K562 (cell line): Measurements from ENCODE around the gene BOC. TPM values are rescaled to one million over a fixed set of nuclear protein-coding genes. Genes with fewer than 3 reads are reported as not detected.

Experiments
- ATAC-seq: fragments of 200-7000 bp; cut with Tn5 transposase; 3 replicates; pipeline ENCODE4 v1.9.1; 2020; ENCODE audit warnings: moderate library complexity
- BruUV-seq: library from RNA; stranded (reverse); fragments of 400-500 nt; replicated peaks from 2 replicates; lab custom pipeline; 2021; lab: Mats Ljungman, UMichigan
- CTCF ChIA-PET: fragments of 300-600 bp; formaldehyde crosslinking; extraction: SDS; loops from one replicate; lab custom pipeline; 2021; ENCODE audit warnings: low intra/inter-chr PET ratio; lab: Yijun Ruan, JAX
- POLR2A ChIA-PET: fragments of 300-600, 350-650 bp; sonication (Branson Sonifier 250); formaldehyde crosslinking; extraction: SDS; loops from one replicate; lab custom pipeline; 2021; ENCODE audit warnings: antibody characterized with exemption, inconsistent platforms; lab: Yijun Ruan, JAX
- DNase-seq, 4 experiments: peaks; one replicate each; pipeline versions ENCODE4 v3.0.0 to v3.0.0-alpha.2; 2011 to 2018; ENCODE audit warnings: low spot score in 3 of 4, mixed read lengths in 3 of 4; ENCODE audit errors: extremely low read depth in 1 of 4
- FAIRE-seq: peaks from 2 replicates; lab custom pipeline; 2011; peaks lifted over from hg19 to GRCh38; lab: Jason Lieb, UNC
- H2AFZ ChIP-seq: 2 replicates; pipeline ENCODE4 v1.6.0; 2011; ENCODE audit warnings: low read depth, low read length, control low read depth, inconsistent platforms
- H3K27ac ChIP-seq: fragments of 200-600 bp; 3 replicates; pipeline ENCODE4 v1.8.0; 2011; ENCODE audit warnings: low read depth, mild to moderate bottlenecking, control low read depth, inconsistent platforms, low read length, moderate library complexity, mixed read lengths; ENCODE audit errors: extremely low read depth
- H3K27me3 ChIP-seq, 2 experiments: fragments of 300-600 bp in 1 of 2; 2 replicates in 1 of 2; 3 replicates in 1 of 2; pipeline versions ENCODE4 v1.6.0 to v1.8.0; 2011; ENCODE audit warnings: inconsistent platforms in 2 of 2, low read length in 2 of 2, mild to moderate bottlenecking in 1 of 2, mixed read lengths in 1 of 2, moderate library complexity in 1 of 2; ENCODE audit not compliant: control insufficient read depth in 2 of 2, insufficient read depth in 2 of 2
- H3K36me3 ChIP-seq: fragments of 300-600 bp; 3 replicates; pipeline ENCODE4 v1.8.0; 2011; ENCODE audit warnings: mild to moderate bottlenecking, low read length, inconsistent platforms; ENCODE audit not compliant: control insufficient read depth, insufficient read depth
- H3K4me1 ChIP-seq, 2 experiments: fragments of 200-600 bp in 1 of 2; replicated peaks in 1 of 2; 2 replicates in 1 of 2; 3 replicates in 1 of 2; pipeline versions ENCODE4 v1.5.1 to v1.8.0; 2011; ENCODE audit warnings: inconsistent platforms in 2 of 2, low read length in 2 of 2, mild to moderate bottlenecking in 1 of 2, mixed read lengths in 1 of 2, moderate library complexity in 1 of 2; ENCODE audit not compliant: control insufficient read depth in 2 of 2, insufficient read depth in 2 of 2
- H3K4me2 ChIP-seq: 2 replicates; pipeline ENCODE4 v1.6.1; 2011; ENCODE audit warnings: low read length, control low read depth, inconsistent platforms, mixed read lengths; ENCODE audit not compliant: insufficient read depth
- H3K4me3 ChIP-seq: fragments of 200-600 bp; sonication (generic), shearing (Covaris generic); 2 replicates; pipeline ENCODE4 v1.5.1; 2016; ENCODE audit warnings: control low read depth, inconsistent platforms
- H3K79me2 ChIP-seq: fragments of 200-600 bp; 3 replicates; pipeline ENCODE4 v1.8.0; 2011; ENCODE audit warnings: low read length, inconsistent platforms; ENCODE audit not compliant: control insufficient read depth, insufficient read depth
- H3K9ac ChIP-seq, 2 experiments: 2 replicates each; pipeline versions ENCODE4 v1.6.0 to v1.6.1; 2011; ENCODE audit warnings: low read depth in 2 of 2, low read length in 2 of 2, control low read depth in 1 of 2, inconsistent platforms in 1 of 2, mild to moderate bottlenecking in 1 of 2, mixed read lengths in 1 of 2; ENCODE audit not compliant: insufficient read depth in 1 of 2
- H3K9me1 ChIP-seq: one replicate; pipeline ENCODE4 v1.6.0; 2011; ENCODE audit warnings: inconsistent platforms, mild to moderate bottlenecking, low read length, moderate library complexity; ENCODE audit not compliant: control insufficient read depth, insufficient read depth
- H3K9me3 ChIP-seq: replicated peaks from 2 replicates; pipeline ENCODE4 v1.5.1; 2011; ENCODE audit warnings: low read depth, low read length, inconsistent platforms; ENCODE audit not compliant: control insufficient read depth, insufficient read depth
- H4K20me1 ChIP-seq: replicated peaks from 2 replicates; pipeline ENCODE4 v1.6.1; 2011; ENCODE audit warnings: low read length, inconsistent platforms, mixed read lengths; ENCODE audit not compliant: control insufficient read depth, insufficient read depth
- ARHGAP35 ChIP-seq: fragments of 450-650 bp; IDR thresholded peaks from 2 replicates; pipeline ENCODE4 v1.6.1; 2018; ENCODE audit not compliant: partially characterized antibody
- CTCF ChIP-seq, 3 experiments: IDR thresholded peaks in 2 of 3; conservative IDR thresholded peaks in 1 of 3; 2 replicates each; pipeline ENCODE4 v1.5.1; 2011 to 2012; ENCODE audit warnings: low read length in 3 of 3, mild to moderate bottlenecking in 3 of 3, control low read depth in 2 of 3, improper control_type of control experiment in 1 of 3, inconsistent platforms in 1 of 3, low read depth in 1 of 3, mixed read lengths in 1 of 3, moderate library complexity in 1 of 3; ENCODE audit not compliant: insufficient read depth in 2 of 3
- FOXJ3 ChIP-seq: sonication (generic); formaldehyde crosslinking; IDR thresholded peaks from 2 replicates; pipeline ENCODE4 v1.4.0; 2020; ENCODE audit warnings: mild to moderate bottlenecking, missing genetic modification reagents
- GATAD2A ChIP-seq: fragments of 450-650 bp; IDR thresholded peaks from 2 replicates; pipeline ENCODE4 v1.6.1; 2017
- JUN ChIP-seq, 2 experiments: sonication (generic) in 1 of 2; formaldehyde crosslinking in 1 of 2; IDR thresholded peaks; 2 replicates each; pipeline versions ENCODE4 v1.6.1 to v1.8.0; 2012 to 2022; ENCODE audit warnings: borderline replicate concordance in 2 of 2, mild to moderate bottlenecking in 2 of 2, improper control_type of control experiment in 1 of 2, low read depth in 1 of 2, low read length in 1 of 2, missing genetic modification reagents in 1 of 2
- PATZ1 ChIP-seq: fragments of 250-450 bp; sonication (Bioruptor Pico); IDR thresholded peaks from 2 replicates; pipeline ENCODE4 v1.5.0; 2020; ENCODE audit warnings: mild to moderate bottlenecking, borderline replicate concordance
- POLR3A ChIP-seq: IDR thresholded peaks from 2 replicates; pipeline ENCODE4 v1.6.1; 2011; ENCODE audit warnings: borderline replicate concordance, mild to moderate bottlenecking, moderate library complexity; ENCODE audit not compliant: insufficient read length, insufficient read depth; ENCODE audit errors: extremely low read depth
- TSC22D4 ChIP-seq: fragments of 450-650 bp; IDR thresholded peaks from 2 replicates; pipeline ENCODE4 v1.6.1; 2016; ENCODE audit warnings: missing genetic modification characterization, missing biosample characterization, control low read depth
- USF2 ChIP-seq: sonication (generic); formaldehyde crosslinking; IDR thresholded peaks from 2 replicates; pipeline ENCODE4 v1.5.0; 2020; ENCODE audit warnings: missing genetic modification reagents
- WGBS: fragments of 100-300 bp; shearing (Covaris generic); methylation state at CpG from one replicate; pipeline ENCODE4 v1.1.6; 2016; ENCODE audit warnings: low coverage, mixed read lengths; ENCODE audit not compliant: insufficient coverage; ENCODE audit errors: missing lambda C conversion rate; 5-methylcytosine and 5-hydroxymethylcytosine counted together
- in situ Hi-C: fragments of 300-500 bp; cut with MboI; formaldehyde crosslinking; loops from 4 replicates; pipeline ENCODE4 v1.15.0; 2018; ENCODE audit warnings: inconsistent platforms, mixed read lengths
- intact Hi-C: fragments of 100-400 bp; cut with micrococcal nuclease; formaldehyde crosslinking; loops from 2 replicates; pipeline ENCODE4 v1.14.2; 2022
- polyA plus RNA-seq, 8 experiments: library from polyadenylated mRNA; depleted of rRNA in 4 of 8; stranded (reverse) in 5 of 8; unstranded in 3 of 8; fragments of >200 nt; fragmentation: Nextera tagmentation in 2 of 8; fragmentation: Illumina TruSeq in 1 of 8; extraction: Ambion mirVana in 2 of 8; extraction: Trizol in 1 of 8; gene quantifications; 2 replicates each; pipeline versions ENCODE4 v1.2.1 to v1.2.3, GENCODE V29; 2011 to 2014; ENCODE audit warnings: inconsistent platforms in 1 of 8, missing spikeins in 1 of 8
- total RNA-seq, 7 experiments: library from RNA; depleted of rRNA in 6 of 7; stranded (reverse); fragments of >200 nt in 6 of 7; fragmentation: Illumina TruSeq in 2 of 7; extraction: Trizol in 2 of 7; gene quantifications; 2 replicates each; pipeline versions ENCODE4 v1.2.1 to v1.2.3, GENCODE V29; 2011 to 2021; ENCODE audit warnings: low replicate concordance in 1 of 7

Gene BOC
- total and polyA plus RNA-seq, 9 of the 15 experiments (the other 6 are each of a cell fraction or from before 2014, with no cell fraction given), result not detected

- POLR2A ChIA-PET, result interaction anchor here (0.7 to 1.3 kb wide), 2 partner anchors 21 to 1741 kb away, joined by 3 read pairs; no protein-coding TSS in a partner anchor
- no peak overlapping the region for H3K27ac ChIP-seq
- H3K9me1 ChIP-seq, result no peaks in the 10 kb centered on the region
- FAIRE-seq, result no peak
- DNase-seq, result no peak
- H3K79me2 ChIP-seq, result no peaks in the 10 kb centered on the region
- peak in 1 of 3 experiments; percentile 23; a peak in 2 of 6 replicates for TF ChIP-seq CTCF (IDR thresholded peaks at IDR 0.05 in 2 of 3, conservative IDR thresholded peaks at IDR 0.05 in 1 of 3; ENCODE audit: insufficient read depth in 2 of 3, low read depth in 1 of 3, low read length in 3 of 3)
- no peak for TF ChIP-seq ARHGAP35
- H3K9me3 ChIP-seq, result no peaks in the 10 kb centered on the region
- CTCF ChIA-PET, result no interaction called here
- 0% methylated on average over 4 of the region's 4 CpGs for WGBS
- intact Hi-C loops, result no loop called here
- no peaks in the 10 kb centered on the region; a peak in 1 of 5 replicates for H3K4me1 ChIP-seq
- ATAC-seq, result no peak
- BruUV-seq, result no TSS peak
- H3K9ac ChIP-seq, result no peak overlapping the region
- in situ Hi-C loops, result loop anchor here (25.0 kb wide), 1 partner anchor 621 kb away; the partner anchor contains the start of gene CCDC80
- H3K36me3 ChIP-seq, result no peaks in the 10 kb centered on the region
- H4K20me1 ChIP-seq, result no peaks in the 10 kb centered on the region
- H3K27me3 ChIP-seq, result peaks cover 0 to 5% of the 10 kb centered on the region in 2 experiments; a peak in 3 of 5 replicates
- no peak overlapping the region for H2AFZ ChIP-seq
- H3K4me3 ChIP-seq, result no peak overlapping the region
- H3K4me2 ChIP-seq, result no peak overlapping the region
Observed at GRCh38 chr3:113258361-113258760, 47.0 kb downstream of the BOC start.

GRCh38 chr3:113259196-113259595 is 47.8 kb downstream of the BOC start:
- ATAC-seq (no peak), DNase-seq (no peak), FAIRE-seq (no peak)
- Histone ChIP-seq H3K79me2 (no peaks in the 10 kb centered on the region), H3K9ac (no peak overlapping the region), H3K4me2 (no peak overlapping the region), H4K20me1 (no peaks in the 10 kb centered on the region), H2AFZ (no peak overlapping the region), H3K9me3 (no peaks in the 10 kb centered on the region), H3K27me3 (peaks cover 0 to 5% of the 10 kb centered on the region in 2 experiments; a peak in 3 of 5 replicates), H3K4me3 (no peak overlapping the region), H3K27ac (no peak overlapping the region), H3K36me3 (no peaks in the 10 kb centered on the region), H3K4me1 (no peaks in the 10 kb centered on the region; a peak in 1 of 5 replicates), H3K9me1 (no peaks in the 10 kb centered on the region)
- CTCF ChIA-PET, result no interaction called here
- POLR2A ChIA-PET, result interaction anchor here (1.3 kb wide), 1 partner anchor 20 kb away, joined by 3 read pairs; no protein-coding TSS in a partner anchor
- BruUV-seq, result no TSS peak
- WGBS, result 0% methylated on average over 2 of the region's 2 CpGs
- in situ Hi-C loops, result loop anchor here (25.0 kb wide), 1 partner anchor 622 kb away; the partner anchor contains the start of gene CCDC80
- intact Hi-C loops, result no loop called here
- TF ChIP-seq TSC22D4 (tag) (no peak), GATAD2A (no peak), JUN (IDR thresholded peaks at IDR 0.05; ENCODE audit: borderline replicate concordance, low read depth, low read length) (no peak), JUN (CRISPR knock-in tag; IDR thresholded peaks at IDR 0.05; ENCODE audit: borderline replicate concordance) (no peak), PATZ1 (CRISPR knock-in tag) (no peak), USF2 (no peak), POLR3A (no peak), FOXJ3 (no peak)
